ENCODE results near the gene DDX41. TPM values are rescaled to one million over a fixed set of nuclear protein-coding genes. Genes with fewer than 3 reads are reported as not detected.

The DDX41 gene
- total and polyA plus RNA-seq, 2 of the 13 experiments (the other 11 are each of a cell fraction or from before 2014, with no cell fraction given), result 62.8 to 105 TPM

GRCh38 chr5:177503351-177504085, 13.2 kb downstream of the DDX41 start:
- Histone ChIP-seq H3K4me2 (ENCODE audit: low read depth, low read length) (0 out of 2 replicates have a peak overlapping the region, but pooled peaks have one; percentile 4), H3K4me3 (replicated peaks in 1 of 3; ENCODE audit: insufficient read depth in 1 of 3, low read depth in 2 of 3, low read length in 3 of 3) (no peak overlapping the region), H4K20me1 (ENCODE audit: insufficient read depth, low read length) (no peaks in the 10 kb centered on the region), H3K9ac (ENCODE audit: insufficient read depth, low read depth, low read length) (no peak overlapping the region), H3K27me3 (ENCODE audit: control insufficient read depth in 1 of 2, insufficient read depth in 2 of 2, low read length in 2 of 2) (peaks cover 2 to 32% of the 10 kb centered on the region in 2 experiments; a peak in 4 of 5 replicates), H2AFZ (ENCODE audit: low read length) (no peak overlapping the region), H3K4me1 (ENCODE audit: insufficient read depth, low read length) (peaks cover 38% of the 10 kb centered on the region), H3K79me2 (ENCODE audit: insufficient read depth, low read length) (no peaks in the 10 kb centered on the region), H3K27ac (ENCODE audit: extremely low read length, insufficient read depth, low read length) (no peak overlapping the region), H3K9me3 (ENCODE audit: low read length) (no peaks in the 10 kb centered on the region), H3K36me3 (replicated peaks in 1 of 2; ENCODE audit: control insufficient read depth in 1 of 2, insufficient read depth in 2 of 2, low read length in 2 of 2) (no peaks in the 10 kb centered on the region)
- ChIA-PET POLR2A (interaction anchor here (1.1 kb wide), 1 partner anchor 27 kb away, joined by 3 read pairs; no protein-coding TSS in a partner anchor), CTCF (ENCODE audit: low intra/inter-chr PET ratio, low total read pairs) (interaction anchor here (1.1 kb wide), 1 partner anchor 16 kb away, joined by 4 read pairs; no protein-coding TSS in a partner anchor)
- BruUV-seq (replicated peaks), result no TSS peak
- in situ Hi-C loops (cut with HindIII; ENCODE audit: extremely low pct_ligation_motif_present, low pct_unique_long_range_greater_than_20kb) (no loop called here), intact Hi-C loops (cut with micrococcal nuclease; ENCODE audit: unreplicated experiment) (no loop called here)
- 33% methylated on average over 11 of the region's 24 CpGs for WGBS (ENCODE audit: low lambda C conversion rate)
- DNase-seq (ENCODE audit: low spot score) (no peak), ATAC-seq (no peak; the same call in 2 of the 3 replicates), FAIRE-seq (no peak)
- TF ChIP-seq SMARCE1 (IDR thresholded peaks at IDR 0.05; ENCODE audit: borderline replicate concordance), result no peak
- TF ChIP-seq ZNF563 (CRISPR knock-in tag; IDR thresholded peaks at IDR 0.05), result no peak
- TF ChIP-seq GATAD2A (CRISPR knock-in tag; IDR thresholded peaks at IDR 0.05), result no peak
- TF ChIP-seq AHR (CRISPR knock-in tag; IDR thresholded peaks at IDR 0.05), result no peak
- no peak for TF ChIP-seq DNMT3B (CRISPR knock-in tag; conservative IDR thresholded peaks at IDR 0.05)
- no peak for TF ChIP-seq KAT2B (IDR thresholded peaks at IDR 0.05; ENCODE audit: borderline replicate concordance, low read depth, low read length)
- TF ChIP-seq PAF1 (CRISPR knock-in tag; IDR thresholded peaks at IDR 0.05), result no peak
- TF ChIP-seq ZNF326 (CRISPR knock-in tag; IDR thresholded peaks at IDR 0.05; ENCODE audit: borderline replicate concordance), result no peak
- no peak for TF ChIP-seq YEATS4 (CRISPR knock-in tag; IDR thresholded peaks at IDR 0.05; ENCODE audit: borderline replicate concordance)
- no peak for TF ChIP-seq ZNF556 (CRISPR knock-in tag; IDR thresholded peaks at IDR 0.05; ENCODE audit: borderline replicate concordance)

Measured in HepG2 (cell line).